T-helper 1 cell treated with Interleukin-12 subunit alpha and Interleukin-12 subunit beta and Interleukin-4 antibody, amounts not matched to agents 30 μg/mL and 1 μg/mL, for 36 hours (primary cell): ENCODE measurements around the gene DUS1L.

Experiments
- H3K27ac Mint-ChIP-seq: one replicate; pipeline ENCODE4 v1.8.0; 2021; ENCODE audit warnings: mild to moderate bottlenecking, mixed read lengths
- H3K27me3 Mint-ChIP-seq: one replicate; pipeline ENCODE4 v1.8.0; 2021; ENCODE audit warnings: low read depth, mixed read lengths
- H3K36me3 Mint-ChIP-seq: one replicate; pipeline ENCODE4 v1.8.0; 2021; ENCODE audit warnings: low read depth, mixed read lengths
- H3K4me1 Mint-ChIP-seq: one replicate; pipeline ENCODE4 v1.8.0; 2021; ENCODE audit warnings: low read depth, mixed read lengths
- H3K4me3 Mint-ChIP-seq: one replicate; pipeline ENCODE4 v1.8.0; 2021; ENCODE audit warnings: mild to moderate bottlenecking, moderate library complexity, mixed read lengths
- H3K9me3 Mint-ChIP-seq: one replicate; pipeline ENCODE4 v1.8.0; 2021; ENCODE audit warnings: mixed read lengths

Gene DUS1L

GRCh38 chr17:82065638-82066303 lies at the start of gene DUS1L:
DUS1L (minus strand) TSS chr17:82065804; CDS start chr17:82065059, 745 bp downstream.
- H3K4me3 Mint-ChIP-seq: peak within 1 kb of the TSS; percentile 87
- H3K36me3 Mint-ChIP-seq: peaks cover 1% of the 10 kb centered on the region
- peaks cover 6% of the 10 kb centered on the region for H3K4me1 Mint-ChIP-seq
- no peaks in the 10 kb centered on the region for H3K9me3 Mint-ChIP-seq
- no peaks in the 10 kb centered on the region for H3K27me3 Mint-ChIP-seq
- H3K27ac Mint-ChIP-seq: peak within 1 kb of the TSS; percentile 81

- Mint-ChIP-seq H3K4me1 (peaks cover 4% of the 10 kb centered on the region), H3K27me3 (no peaks in the 10 kb centered on the region), H3K9me3 (no peaks in the 10 kb centered on the region)
These were observed 49.3 kb upstream of the DUS1L start for GRCh38 chr17:82114872-82115271.

GRCh38 chr17:82114447-82114846 lies 48.8 kb upstream of the DUS1L start:
- Mint-ChIP-seq H3K4me1 (peaks cover 2% of the 10 kb centered on the region), H3K27me3 (no peaks in the 10 kb centered on the region), H3K27ac (no peak overlapping the region), H3K4me3 (no peak overlapping the region), H3K9me3 (no peaks in the 10 kb centered on the region), H3K36me3 (no peaks in the 10 kb centered on the region)

More at GRCh38 chr17:82114872-82115271, 49.3 kb upstream of the DUS1L start:
- Mint-ChIP-seq H3K27ac (no peak overlapping the region), H3K36me3 (no peaks in the 10 kb centered on the region), H3K4me3 (no peak overlapping the region)

GRCh38 chr17:82113941-82114340 lies 48.3 kb upstream of the DUS1L start:
- no peaks in the 10 kb centered on the region for H3K36me3 Mint-ChIP-seq
- H3K4me3 Mint-ChIP-seq: no peak overlapping the region
- no peak overlapping the region for H3K27ac Mint-ChIP-seq
- peaks cover under 1% of the 10 kb centered on the region for H3K4me1 Mint-ChIP-seq
- H3K9me3 Mint-ChIP-seq: no peaks in the 10 kb centered on the region
- no peaks in the 10 kb centered on the region for H3K27me3 Mint-ChIP-seq

- H3K4me1 Mint-ChIP-seq: peaks cover 5% of the 10 kb centered on the region
- no peaks in the 10 kb centered on the region for H3K27me3 Mint-ChIP-seq
- H3K9me3 Mint-ChIP-seq: no peaks in the 10 kb centered on the region
- H3K4me3 Mint-ChIP-seq: no peak overlapping the region
- H3K36me3 Mint-ChIP-seq: no peaks in the 10 kb centered on the region
- H3K27ac Mint-ChIP-seq: no peak overlapping the region
These were observed 47.8 kb upstream of the DUS1L start for GRCh38 chr17:82113422-82113821.

- Mint-ChIP-seq H3K4me1 (peaks cover 6% of the 10 kb centered on the region), H3K27ac (no peak overlapping the region), H3K27me3 (no peaks in the 10 kb centered on the region), H3K9me3 (no peaks in the 10 kb centered on the region), H3K36me3 (no peaks in the 10 kb centered on the region), H3K4me3 (no peak overlapping the region)
These were observed 47.3 kb upstream of the DUS1L start for GRCh38 chr17:82112914-82113311.

GRCh38 chr17:82112181-82112913 lies 46.7 kb upstream of the DUS1L start:
- Mint-ChIP-seq H3K9me3 (no peaks in the 10 kb centered on the region), H3K36me3 (no peaks in the 10 kb centered on the region), H3K4me3 (no peak overlapping the region), H3K27me3 (no peaks in the 10 kb centered on the region), H3K27ac (no peak overlapping the region), H3K4me1 (peaks cover 6% of the 10 kb centered on the region)

- Mint-ChIP-seq H3K27me3 (no peaks in the 10 kb centered on the region), H3K4me3 (no peak overlapping the region), H3K27ac (no peak overlapping the region), H3K36me3 (no peaks in the 10 kb centered on the region), H3K9me3 (no peaks in the 10 kb centered on the region), H3K4me1 (peaks cover 15% of the 10 kb centered on the region)
These were observed 44.7 kb upstream of the DUS1L start for GRCh38 chr17:82110298-82110697.

GRCh38 chr17:82108961-82109475 lies 43.4 kb upstream of the DUS1L start:
- no peak overlapping the region for H3K4me3 Mint-ChIP-seq
- no peaks in the 10 kb centered on the region for H3K9me3 Mint-ChIP-seq
- no peaks in the 10 kb centered on the region for H3K36me3 Mint-ChIP-seq
- H3K27ac Mint-ChIP-seq: no peak overlapping the region
- no peaks in the 10 kb centered on the region for H3K27me3 Mint-ChIP-seq
- H3K4me1 Mint-ChIP-seq: peaks cover 16% of the 10 kb centered on the region

GRCh38 chr17:82108496-82108945 lies 42.9 kb upstream of the DUS1L start:
- H3K27me3 Mint-ChIP-seq: no peaks in the 10 kb centered on the region
- no peak overlapping the region for H3K4me3 Mint-ChIP-seq
- no peaks in the 10 kb centered on the region for H3K9me3 Mint-ChIP-seq
- H3K36me3 Mint-ChIP-seq: no peaks in the 10 kb centered on the region
- H3K27ac Mint-ChIP-seq: no peak overlapping the region
- H3K4me1 Mint-ChIP-seq: peaks cover 16% of the 10 kb centered on the region

GRCh38 chr17:82108038-82108437 lies 42.4 kb upstream of the DUS1L start:
- no peak overlapping the region for H3K27ac Mint-ChIP-seq
- no peak overlapping the region for H3K4me3 Mint-ChIP-seq
- no peaks in the 10 kb centered on the region for H3K36me3 Mint-ChIP-seq
- peaks cover 16% of the 10 kb centered on the region for H3K4me1 Mint-ChIP-seq
- H3K9me3 Mint-ChIP-seq: no peaks in the 10 kb centered on the region
- no peaks in the 10 kb centered on the region for H3K27me3 Mint-ChIP-seq

- Mint-ChIP-seq H3K27ac (peak overlapping the region; percentile 20), H3K27me3 (no peaks in the 10 kb centered on the region)
These were observed 41.8 kb upstream of the DUS1L start for GRCh38 chr17:82107341-82107860.

GRCh38 chr17:82106688-82107305 lies 41.2 kb upstream of the DUS1L start:
- H3K9me3 Mint-ChIP-seq: no peaks in the 10 kb centered on the region
- H3K27ac Mint-ChIP-seq: peak overlapping the region; percentile 95
- H3K4me1 Mint-ChIP-seq: peaks cover 18% of the 10 kb centered on the region
- no peaks in the 10 kb centered on the region for H3K27me3 Mint-ChIP-seq
- H3K36me3 Mint-ChIP-seq: no peaks in the 10 kb centered on the region
- H3K4me3 Mint-ChIP-seq: peak overlapping the region; percentile 84

More at GRCh38 chr17:82107341-82107860, 41.8 kb upstream of the DUS1L start:
- peaks cover 17% of the 10 kb centered on the region for H3K4me1 Mint-ChIP-seq
- no peaks in the 10 kb centered on the region for H3K9me3 Mint-ChIP-seq
- no peak overlapping the region for H3K4me3 Mint-ChIP-seq
- H3K36me3 Mint-ChIP-seq: no peaks in the 10 kb centered on the region

- H3K27ac Mint-ChIP-seq: peak overlapping the region; percentile 95
- H3K4me1 Mint-ChIP-seq: peaks cover 18% of the 10 kb centered on the region
- H3K4me3 Mint-ChIP-seq: peak overlapping the region; percentile 84
- H3K36me3 Mint-ChIP-seq: no peaks in the 10 kb centered on the region
- no peaks in the 10 kb centered on the region for H3K27me3 Mint-ChIP-seq
- H3K9me3 Mint-ChIP-seq: no peaks in the 10 kb centered on the region
These were observed 40.5 kb upstream of the DUS1L start for GRCh38 chr17:82105882-82106687.
